ENCODE measurements around the gene SASH1.

Gene SASH1

DNA sequence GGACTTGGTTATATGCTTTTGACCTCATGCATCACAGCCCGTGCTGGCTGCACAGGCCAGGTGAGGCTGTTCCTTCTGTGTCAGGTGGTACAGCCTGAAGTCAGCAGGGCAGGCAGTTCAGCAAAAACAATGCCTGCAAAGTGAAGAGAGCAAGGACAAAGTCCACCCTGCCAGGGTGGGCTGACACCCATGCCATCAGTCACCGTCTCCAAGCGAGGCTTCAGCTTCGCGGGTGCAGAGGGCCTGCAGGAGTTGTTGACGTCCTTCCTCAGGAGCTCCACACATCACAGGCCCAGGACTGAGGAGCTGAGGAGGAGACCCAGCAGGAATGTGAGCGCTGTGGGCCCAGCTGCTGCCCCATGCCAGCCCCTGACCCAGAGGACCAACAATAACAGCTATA, 111.3 kb downstream of the SASH1 start:
- in situ Hi-C loops (cut with HindIII; ENCODE audit: low sequenced_read_pairs), result no loop called here

DNA sequence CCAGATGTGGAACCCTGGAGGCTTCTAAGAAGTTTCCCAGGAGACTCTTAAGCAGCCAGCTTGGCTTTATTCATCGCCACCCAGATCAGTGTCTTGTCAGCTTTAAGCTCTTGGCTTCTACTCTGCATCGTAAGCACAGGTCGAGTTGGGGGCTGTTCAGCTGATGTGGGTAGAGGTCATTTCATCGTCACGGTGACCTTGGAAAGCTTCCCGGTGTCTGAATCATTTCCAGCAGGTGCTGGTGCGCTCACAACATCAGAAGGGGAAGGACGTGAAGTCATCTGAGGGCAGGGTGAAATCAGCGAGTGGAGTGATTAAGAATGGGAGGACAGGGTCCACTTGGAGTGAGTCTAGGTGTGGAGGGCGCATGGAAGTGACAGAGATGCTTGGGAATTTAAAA, 112.6 kb downstream of the SASH1 start:
- in situ Hi-C loops (cut with HindIII; ENCODE audit: low sequenced_read_pairs), result no loop called here

DNA sequence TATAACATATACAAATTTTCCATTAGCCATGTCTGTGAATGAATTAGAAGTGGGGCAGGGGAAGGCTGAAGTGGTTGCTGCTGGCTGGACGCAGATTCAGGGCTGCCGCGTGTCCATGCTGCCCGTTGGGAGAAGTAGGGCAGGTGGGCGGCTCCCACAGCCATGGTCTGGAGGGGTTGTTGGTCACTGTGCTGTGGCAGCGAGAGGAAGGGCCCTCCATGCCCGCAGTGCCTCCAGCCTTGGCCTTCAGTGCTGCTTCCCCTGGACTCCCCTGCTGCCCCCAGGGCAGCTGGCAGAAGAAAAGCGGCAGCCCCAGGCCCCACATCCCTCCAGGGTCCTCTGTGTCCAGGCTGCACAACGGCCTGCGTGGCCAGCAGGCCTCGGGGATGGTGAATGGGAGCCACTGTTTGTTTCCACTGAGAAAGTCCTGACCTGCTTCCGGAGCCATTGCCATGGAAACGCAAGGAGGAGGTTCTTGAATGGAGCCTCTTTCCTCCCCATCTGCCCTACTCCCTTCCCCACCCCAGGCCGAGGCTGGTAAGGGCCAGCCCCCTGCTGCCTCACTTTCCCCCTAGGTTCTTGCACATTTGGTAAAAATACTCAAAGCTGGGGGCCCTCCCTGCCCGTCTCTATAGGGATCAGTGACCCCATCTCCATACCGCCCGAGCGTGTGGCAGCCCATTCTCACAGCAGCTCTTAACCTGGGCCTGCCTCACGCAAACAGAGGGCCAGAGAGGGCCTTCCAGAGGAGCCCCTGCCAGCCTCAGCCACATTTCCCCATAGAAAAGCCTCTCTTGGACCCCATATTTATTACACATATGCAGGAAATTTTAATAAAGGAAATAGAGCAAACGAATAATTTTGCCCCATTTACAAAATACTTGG, 113.3 kb downstream of the SASH1 start:
- in situ Hi-C loops (cut with HindIII; ENCODE audit: low sequenced_read_pairs), result no loop called here

DNA sequence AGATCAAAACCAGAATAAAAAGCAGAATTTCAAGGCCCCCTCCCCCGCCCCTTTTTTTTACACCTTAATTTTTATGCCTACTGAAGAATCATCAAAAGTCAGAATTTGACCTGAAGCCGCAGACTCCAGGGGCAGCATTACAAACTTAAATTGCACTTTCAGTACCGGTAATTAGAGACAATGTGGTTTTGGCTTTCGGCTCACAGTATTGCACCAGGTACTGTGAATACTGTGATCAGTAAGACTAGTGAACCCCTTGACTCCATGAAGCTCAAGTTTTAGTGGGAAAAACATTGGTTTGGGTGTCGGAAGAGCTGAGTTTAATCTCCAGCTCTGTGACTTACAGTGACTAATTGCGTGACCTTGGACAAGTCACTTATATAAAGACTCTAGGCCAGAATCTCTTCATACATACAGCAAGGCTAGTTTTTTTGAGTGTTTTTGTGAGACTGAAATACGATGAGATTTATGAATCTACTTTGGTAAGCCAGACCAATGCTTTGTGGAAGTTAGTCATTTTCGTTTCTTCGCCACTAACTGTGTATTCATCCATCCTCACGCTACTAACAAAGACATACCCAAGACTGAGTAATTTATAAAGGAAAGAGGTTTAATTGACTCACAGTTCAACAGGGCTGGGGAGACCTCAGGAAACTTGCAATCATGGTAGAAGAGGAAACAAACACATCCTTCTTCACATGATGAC, 114.7 kb downstream of the SASH1 start:
- in situ Hi-C loops (cut with HindIII; ENCODE audit: low sequenced_read_pairs), result no loop called here

DNA sequence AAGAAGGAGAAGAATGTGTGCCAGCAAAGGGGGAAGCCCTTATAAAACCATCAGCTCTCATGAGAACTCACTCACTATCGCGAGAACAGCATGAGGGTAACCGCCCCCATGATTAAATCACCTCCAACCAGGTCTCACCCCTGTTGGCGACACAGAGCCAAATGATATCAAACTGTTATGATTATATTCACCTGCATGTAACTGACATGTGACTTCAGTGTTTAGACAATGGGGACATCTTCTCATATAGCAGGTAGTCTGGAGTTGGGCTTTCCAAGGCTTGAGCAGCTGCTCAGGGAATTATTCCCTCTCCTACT, 115.2 kb downstream of the SASH1 start:
- in situ Hi-C loops (cut with HindIII; ENCODE audit: low sequenced_read_pairs), result no loop called here

DNA sequence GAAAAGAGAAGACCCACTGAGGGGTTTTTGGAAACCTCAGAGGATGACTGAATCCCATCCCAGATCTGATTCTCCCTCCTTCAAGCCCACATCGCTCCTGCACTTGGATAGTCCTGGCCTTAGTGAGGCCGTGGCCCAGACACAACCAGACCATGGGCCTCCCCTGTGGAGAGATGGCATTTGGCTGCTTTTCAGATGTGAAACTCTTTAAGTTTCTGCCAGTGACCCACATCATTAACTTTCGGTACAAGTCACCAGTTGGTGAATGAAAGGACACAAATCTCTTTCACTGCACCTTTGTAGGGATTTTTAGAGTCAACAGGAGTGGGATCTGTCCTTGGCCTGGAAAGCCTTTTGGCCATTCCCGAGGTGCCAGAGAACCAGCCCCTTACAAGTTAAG, 116.6 kb downstream of the SASH1 start:
- in situ Hi-C loops (cut with HindIII; ENCODE audit: low sequenced_read_pairs), result no loop called here

DNA sequence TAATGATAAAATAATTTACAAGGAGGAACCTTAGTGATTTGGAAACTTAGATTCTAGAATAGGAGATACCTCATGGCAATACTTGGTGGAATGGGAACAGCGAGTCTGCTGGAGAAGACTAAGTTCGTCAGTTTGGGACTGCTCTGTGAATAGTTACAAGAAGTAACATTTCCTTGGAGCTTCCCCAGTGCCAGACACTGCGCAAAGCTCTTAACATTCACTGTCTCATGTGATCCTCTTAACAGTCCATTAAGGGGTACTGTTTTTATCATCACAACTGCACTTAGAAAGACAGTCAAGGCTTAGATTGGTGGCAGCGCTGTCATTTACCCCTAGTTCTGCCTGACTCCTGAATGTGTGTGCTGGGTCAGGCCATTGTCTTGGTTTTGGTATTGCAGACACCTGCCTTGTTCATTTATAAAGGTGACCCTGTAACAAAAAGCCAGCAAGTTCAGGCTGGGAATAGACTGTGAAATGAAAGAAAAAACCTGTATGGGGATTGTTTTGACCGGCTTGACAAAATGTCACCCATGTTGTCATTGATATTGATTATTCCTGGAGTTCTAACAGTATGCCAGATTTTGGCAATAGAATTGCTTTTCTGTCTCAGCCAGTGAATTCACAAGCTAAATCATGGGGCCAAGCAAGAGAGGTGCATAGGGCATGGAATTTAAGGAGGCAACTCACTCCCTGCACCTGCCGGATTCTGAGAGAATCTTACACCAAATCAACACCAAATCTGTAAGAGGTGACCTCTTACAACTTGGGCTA, 118.4 kb downstream of the SASH1 start:
- in situ Hi-C loops (cut with HindIII; ENCODE audit: low sequenced_read_pairs), result no loop called here

DNA sequence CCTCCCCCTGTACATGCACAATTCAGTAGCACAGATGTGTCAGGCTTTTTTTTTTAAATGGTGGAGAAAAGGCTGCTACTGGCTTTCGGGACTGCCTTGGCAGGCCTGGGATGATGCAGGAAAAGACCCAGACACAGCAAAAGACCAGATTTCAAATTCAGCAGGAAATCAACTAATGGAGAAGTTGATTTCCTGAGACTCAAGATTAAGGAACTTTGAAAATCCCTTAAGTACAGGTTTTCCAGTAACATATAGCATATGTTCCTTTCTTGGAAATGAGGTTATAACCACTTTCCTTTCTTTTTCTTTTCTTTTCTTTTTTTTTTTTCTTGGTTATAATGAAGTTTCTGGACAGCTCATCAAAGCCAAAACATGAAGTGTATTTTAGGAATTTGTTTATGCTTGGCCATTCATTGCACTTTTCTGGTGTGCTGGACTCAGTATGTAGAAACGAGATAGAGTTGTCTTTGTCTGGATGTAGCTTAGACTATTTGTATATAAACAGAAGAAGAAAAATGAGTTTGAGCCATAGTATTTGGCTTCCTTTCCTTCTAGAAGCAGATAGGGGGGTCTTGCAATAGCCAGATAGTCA, 119.4 kb downstream of the SASH1 start:
- in situ Hi-C loops (cut with HindIII; ENCODE audit: low sequenced_read_pairs), result no loop called here

DNA sequence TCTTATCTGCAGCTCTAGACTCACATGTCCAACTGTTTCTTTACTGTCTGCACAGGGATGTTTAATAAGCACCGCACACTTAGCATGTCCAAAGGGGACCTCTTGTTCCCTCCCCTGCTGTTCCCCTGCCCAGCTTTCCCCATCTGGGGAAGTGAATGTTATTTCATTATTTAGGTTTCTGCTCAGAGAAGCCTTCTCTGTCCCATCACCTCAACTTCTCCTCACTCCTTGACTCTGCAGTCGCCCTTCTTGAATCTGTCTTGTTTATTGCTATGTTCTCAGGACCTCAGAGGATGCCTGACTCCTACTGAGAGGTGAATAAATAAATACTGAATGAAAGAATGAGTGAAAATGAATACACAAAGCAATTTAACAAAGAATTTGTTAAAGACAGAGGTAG, 121.0 kb downstream of the SASH1 start:
- in situ Hi-C loops (cut with HindIII; ENCODE audit: low sequenced_read_pairs), result no loop called here

DNA sequence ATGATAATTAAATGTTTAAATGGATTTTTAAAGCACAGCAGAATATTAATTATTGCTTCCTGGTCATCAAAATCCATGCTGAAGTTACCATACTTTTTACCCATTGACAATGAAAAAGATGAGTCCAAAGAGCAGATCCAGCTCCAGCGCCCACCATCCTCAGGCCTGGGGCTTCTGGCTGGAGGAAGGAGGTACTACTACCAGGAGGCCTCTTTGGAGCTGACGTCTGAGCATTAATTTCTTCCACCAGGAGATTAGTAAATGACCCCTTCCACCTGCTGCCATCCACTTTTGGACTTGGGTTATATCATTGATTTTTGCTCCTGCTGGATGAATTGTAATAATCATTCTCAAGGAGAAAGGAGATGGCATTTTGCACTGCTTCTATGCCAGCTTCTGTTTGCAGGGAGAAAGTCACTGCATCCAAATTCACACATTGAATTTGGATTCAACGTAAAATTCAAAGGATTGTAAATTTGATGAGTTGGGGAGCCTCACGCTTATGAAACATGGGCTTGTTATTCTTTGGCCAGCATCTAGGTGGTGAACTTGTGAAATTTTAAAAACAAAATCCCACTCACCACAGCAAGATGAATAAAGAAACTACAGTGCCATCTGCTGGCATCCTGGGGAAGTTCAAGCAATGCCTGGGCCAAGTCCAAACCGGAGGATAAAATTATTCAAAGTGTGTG, 121.8 kb downstream of the SASH1 start:
- in situ Hi-C loops (cut with HindIII; ENCODE audit: low sequenced_read_pairs), result no loop called here

DNA sequence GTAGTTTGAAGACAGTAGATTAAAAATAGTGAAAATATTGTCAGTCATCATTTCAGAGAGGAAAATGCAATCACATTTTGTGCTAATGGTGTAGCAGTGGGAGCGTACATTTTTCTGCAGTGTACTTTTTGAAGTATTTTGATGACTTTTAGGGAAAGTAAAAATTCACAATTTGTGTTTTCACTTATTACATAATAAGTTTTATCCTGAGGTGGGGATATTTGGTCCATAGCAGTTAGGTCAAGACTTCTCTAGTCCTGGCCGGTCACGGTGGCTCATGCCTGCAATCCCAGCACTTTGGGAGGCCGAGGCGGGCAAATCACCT, 122.3 kb downstream of the SASH1 start:
- in situ Hi-C loops (cut with HindIII; ENCODE audit: low sequenced_read_pairs), result no loop called here

DNA sequence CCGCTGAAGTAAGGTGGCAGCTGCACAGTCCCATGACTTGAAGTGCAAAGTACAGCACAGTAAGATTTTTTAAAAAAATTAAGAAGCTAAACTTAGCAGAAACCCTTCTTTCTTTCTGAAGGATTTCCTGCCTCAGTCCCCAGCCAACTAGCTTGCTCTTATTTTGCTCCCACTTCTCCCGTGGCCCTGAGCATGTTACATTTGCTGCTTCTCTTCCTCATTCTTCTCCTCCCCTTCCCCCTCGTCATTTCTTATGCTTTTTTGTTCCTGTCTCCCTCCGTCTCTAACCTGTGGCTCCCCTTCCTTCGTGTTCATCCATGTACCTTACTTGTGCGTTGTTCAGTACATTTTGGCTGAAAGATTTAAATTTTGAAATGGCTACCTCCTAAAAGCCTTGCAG, 123.0 kb downstream of the SASH1 start:
- in situ Hi-C loops (cut with HindIII; ENCODE audit: low sequenced_read_pairs), result no loop called here

DNA sequence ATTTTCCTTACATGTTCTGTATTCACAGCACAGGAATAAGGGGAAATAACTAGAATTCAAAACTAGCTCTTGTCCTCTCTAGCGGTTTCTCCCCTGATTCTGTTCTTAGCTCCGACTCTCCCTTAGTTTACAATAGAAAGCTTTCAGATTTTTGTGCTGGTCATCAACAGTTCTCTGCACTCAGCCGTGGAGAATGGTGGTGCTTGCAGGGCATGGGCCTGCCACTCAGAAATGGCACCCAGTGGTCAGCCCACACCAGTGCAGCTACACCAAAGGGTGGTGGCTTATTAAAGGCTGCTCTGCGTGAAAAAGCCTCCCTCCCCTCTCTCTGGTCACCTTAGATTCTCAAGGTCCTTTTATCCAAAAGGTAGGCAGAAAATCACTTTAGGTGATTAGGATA, 123.5 kb downstream of the SASH1 start:
- in situ Hi-C loops (cut with HindIII; ENCODE audit: low sequenced_read_pairs), result no loop called here

DNA sequence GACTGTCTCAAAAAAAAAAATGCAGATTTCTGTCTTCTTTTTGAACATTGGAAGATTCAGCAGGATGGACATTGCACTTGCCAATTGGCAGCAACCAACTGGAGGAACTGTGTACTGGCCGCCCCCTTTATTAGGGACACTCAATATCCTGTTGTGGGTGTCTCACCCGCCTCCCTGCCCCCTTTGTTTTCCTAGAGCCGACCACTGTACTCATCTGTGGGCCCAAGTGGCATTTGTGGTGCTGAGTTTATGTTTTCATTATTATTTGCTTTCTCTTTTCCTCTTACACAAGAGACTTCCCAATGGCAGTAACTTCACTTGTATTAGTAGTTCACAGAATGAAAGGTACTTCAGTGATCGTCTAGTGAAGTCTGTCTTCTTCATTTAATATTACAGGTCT, 125.3 kb downstream of the SASH1 start:
- in situ Hi-C loops (cut with HindIII; ENCODE audit: low sequenced_read_pairs), result no loop called here

DNA sequence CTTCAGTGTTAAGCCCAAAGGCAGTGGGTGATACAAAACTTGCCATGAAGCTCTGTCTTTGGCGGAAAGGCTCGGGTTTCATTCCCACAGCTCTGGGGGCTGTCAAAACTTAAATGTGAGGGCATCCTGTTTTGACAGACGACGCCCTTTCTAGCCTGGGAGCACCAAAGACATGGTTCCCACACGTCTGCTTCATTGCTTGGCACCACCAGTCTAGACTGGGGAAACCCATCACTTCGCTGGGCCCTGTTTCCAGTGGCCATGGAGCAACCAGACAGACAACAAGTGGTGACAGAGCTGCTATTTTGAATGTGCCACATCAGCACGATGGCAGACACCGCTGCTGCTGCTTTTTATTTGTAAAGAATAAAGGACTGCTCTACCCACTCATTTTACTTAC, 127.5 kb downstream of the SASH1 start:
- in situ Hi-C loops (cut with HindIII; ENCODE audit: low sequenced_read_pairs), result no loop called here

DNA sequence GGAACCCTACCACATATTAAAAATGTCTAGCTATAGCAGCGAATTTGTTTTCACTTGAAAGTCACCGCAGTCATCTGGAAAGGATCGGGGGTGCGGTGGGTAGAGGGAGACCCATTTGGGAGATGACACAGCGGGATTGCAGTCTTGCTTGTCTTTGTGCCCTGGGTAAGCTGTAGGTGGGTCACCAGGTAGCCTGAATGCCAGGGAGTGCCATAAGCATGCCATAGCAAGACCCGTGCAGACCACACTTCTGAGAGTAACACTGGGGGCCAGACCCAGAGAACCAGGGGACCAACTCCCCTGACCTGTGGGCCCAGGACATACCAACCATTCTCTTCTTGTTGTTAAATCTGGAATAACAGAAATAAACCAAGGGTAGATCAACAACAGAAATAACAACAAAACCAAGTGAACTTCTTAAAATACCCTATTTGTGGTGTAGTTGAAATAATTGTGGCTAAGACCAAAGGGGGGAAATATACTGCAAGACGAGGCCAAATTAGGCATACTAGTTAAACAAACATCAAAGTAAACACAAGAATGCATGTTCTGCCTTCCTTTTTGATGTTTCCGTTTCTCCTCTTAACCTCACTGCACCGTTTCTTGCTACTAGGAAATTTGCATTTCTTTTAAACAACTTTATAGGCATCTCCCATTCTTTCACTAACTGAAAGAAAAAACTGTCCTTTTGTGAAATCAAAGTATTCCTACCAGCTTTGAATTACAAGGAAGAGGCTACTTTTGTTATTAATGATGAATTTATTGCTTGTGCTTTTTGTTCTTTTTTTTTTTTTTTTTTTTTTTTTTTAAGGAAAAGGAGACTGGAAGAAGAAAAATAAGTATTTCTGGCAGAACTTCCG, 128.2 kb downstream of the SASH1 start:
- in situ Hi-C loops (cut with HindIII; ENCODE audit: low sequenced_read_pairs), result no loop called here

DNA sequence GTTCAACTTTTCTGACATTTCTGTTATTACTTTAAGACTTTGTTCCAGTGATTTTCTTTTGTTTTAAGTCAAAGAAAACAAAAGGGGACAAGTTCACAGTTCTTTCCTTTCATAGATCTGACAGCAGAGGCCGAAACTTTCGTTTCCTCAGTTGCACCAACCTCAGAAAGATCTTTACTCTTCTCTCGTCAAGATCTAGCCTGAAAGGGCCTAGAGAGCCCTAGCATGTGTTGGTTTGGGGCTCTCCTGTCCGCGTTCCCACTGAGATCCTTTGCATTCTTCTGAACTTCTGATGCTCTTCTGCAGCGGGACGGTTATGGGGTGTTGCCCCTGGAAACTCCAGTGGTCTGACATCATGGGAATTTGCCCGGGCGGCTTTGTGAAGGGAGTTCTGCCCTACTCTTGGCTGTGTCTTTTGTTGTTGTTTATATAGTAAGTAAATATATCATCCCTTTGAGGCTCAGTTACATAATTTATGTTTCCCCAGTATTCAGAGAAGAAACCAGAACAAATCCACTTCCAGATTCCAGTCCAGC, 129.1 kb downstream of the SASH1 start:
- in situ Hi-C loops (cut with HindIII; ENCODE audit: low sequenced_read_pairs), result no loop called here

DNA sequence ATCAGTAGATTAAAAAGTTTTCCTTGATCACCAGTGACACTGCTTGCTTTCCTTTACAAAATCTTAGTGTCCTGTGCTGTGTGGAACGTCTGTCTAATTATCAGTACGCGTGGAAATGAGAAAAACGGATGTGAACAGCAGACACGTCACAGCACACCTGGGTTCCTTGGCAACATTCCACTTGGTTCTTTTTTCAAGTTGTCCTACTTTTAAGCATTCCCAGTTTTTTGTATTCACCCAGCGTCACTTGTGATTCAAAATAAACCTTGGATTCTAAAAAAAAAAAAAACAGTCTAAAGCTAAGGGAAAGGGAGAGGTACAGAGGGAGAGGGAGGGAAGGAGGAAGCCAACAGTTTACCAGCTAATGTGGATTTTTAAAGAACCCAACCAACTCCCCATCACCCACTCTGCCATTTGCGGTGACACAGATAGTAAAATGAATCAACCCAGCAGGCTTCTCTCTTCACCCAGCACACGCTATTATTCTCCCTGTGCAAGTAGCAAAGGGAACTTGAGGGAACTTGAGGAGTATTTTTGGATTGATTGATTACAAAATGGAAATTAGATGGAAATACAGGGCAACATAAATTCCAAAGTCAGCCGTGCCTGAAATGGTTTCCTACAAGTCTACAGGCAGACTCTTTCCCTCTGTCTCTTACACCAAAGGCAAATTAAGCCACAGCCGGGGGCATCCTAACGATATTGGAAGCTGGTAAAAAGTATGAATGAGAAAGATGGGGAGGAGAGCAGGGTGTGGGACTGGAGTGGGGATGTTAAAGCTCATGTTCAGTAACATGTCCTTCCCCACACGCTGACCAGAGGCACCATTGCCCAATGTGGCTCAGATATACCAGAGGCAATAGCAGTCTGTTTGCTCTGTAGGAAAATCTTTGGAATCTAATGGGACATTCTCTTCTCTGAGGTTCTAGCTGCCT, 129.8 kb downstream of the SASH1 start:
- in situ Hi-C loops (cut with HindIII; ENCODE audit: low sequenced_read_pairs), result no loop called here

DNA sequence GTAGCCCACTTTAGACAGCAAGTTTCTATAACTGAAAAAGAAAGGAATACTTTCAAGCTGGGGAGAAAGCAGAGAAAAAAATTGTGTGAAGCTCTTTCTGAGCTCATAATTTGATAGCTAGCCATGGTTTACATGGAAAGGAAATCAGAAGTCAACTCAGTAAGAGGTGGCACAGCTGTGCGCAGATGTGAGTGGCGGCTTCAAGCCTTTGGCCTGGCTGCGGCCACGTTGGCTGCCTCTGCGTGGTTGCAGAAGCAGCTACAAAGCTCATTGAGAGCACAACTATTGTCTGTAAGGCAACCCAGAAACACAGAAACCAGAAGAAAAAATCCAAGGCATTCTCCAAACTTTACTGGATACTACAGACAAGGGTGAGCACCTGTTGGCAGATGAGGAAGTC, 136.9 kb downstream of the SASH1 start:
- in situ Hi-C loops (cut with HindIII; ENCODE audit: low sequenced_read_pairs), result no loop called here
